Measurements from ENCODE around the gene EML5. TPM values are rescaled to one million over a fixed set of nuclear protein-coding genes. Genes with fewer than 3 reads are reported as not detected.

Gene EML5
- total RNA-seq, 2 experiments from 2014 or later = 2.8 to 3.1 TPM

GRCh38 chr14:88748288-88748687 lies 44.5 kb downstream of the EML5 start:
- intact Hi-C loops (cut with DNase I, micrococcal nuclease) = no loop called here
- POLR2A ChIA-PET = no interaction called here
- no peaks in the 10 kb centered on the region for H3K27me3 ChIP-seq (ENCODE audit: control insufficient read depth in 1 of 2, insufficient read depth in 2 of 2, low read length in 2 of 2)

GRCh38 chr14:88746052-88746451 lies 46.7 kb downstream of the EML5 start:
- peaks cover 4% of the 10 kb centered on the region for H3K36me3 Mint-ChIP-seq (ENCODE audit: low read depth)
- no peaks in the 10 kb centered on the region for H3K9me3 Mint-ChIP-seq
- H3K4me3 ChIP-seq (ENCODE audit: low read length) = no peak overlapping the region
- no peaks in the 10 kb centered on the region for H3K27me3 ChIP-seq (ENCODE audit: control insufficient read depth in 1 of 2, insufficient read depth in 2 of 2, low read length in 2 of 2)
- no peak overlapping the region for H3K27ac ChIP-seq (ENCODE audit: low read depth in 1 of 2, low read length in 2 of 2)
- ATAC-seq (ENCODE audit: poor library complexity) (no peak), DNase-seq (no peak)
- H3K36me3 ChIP-seq (ENCODE audit: insufficient read depth, low read length) = no peaks in the 10 kb centered on the region
- ChIA-PET CTCF (no interaction called here), POLR2A (no interaction called here)
- H3K27me3 Mint-ChIP-seq = no peaks in the 10 kb centered on the region
- no peaks in the 10 kb centered on the region for H3K4me1 ChIP-seq (ENCODE audit: insufficient read depth, low read length)
- no peaks in the 10 kb centered on the region for H3K9me3 ChIP-seq (ENCODE audit: control insufficient read depth in 1 of 2, insufficient read depth in 1 of 2, low read length in 2 of 2)
- H3K27ac Mint-ChIP-seq = no peak overlapping the region
- TF ChIP-seq CTCF (IDR thresholded peaks at IDR 0.05) = no peak
- H3K4me1 Mint-ChIP-seq (ENCODE audit: low read depth) = no peaks in the 10 kb centered on the region
- intact Hi-C loops (cut with DNase I, micrococcal nuclease) = no loop called here
- no peak overlapping the region for H3K4me3 Mint-ChIP-seq

More at GRCh38 chr14:88748288-88748687, 44.5 kb downstream of the EML5 start:
- Mint-ChIP-seq H3K9me3 (no peaks in the 10 kb centered on the region), H3K4me3 (no peak overlapping the region), H3K27ac (no peak overlapping the region), H3K27me3 (no peaks in the 10 kb centered on the region), H3K36me3 (ENCODE audit: low read depth) (peaks cover 3% of the 10 kb centered on the region), H3K4me1 (ENCODE audit: low read depth) (no peaks in the 10 kb centered on the region)
- CTCF ChIA-PET = no interaction called here
- no peak overlapping the region for H3K27ac ChIP-seq (ENCODE audit: low read depth in 1 of 2, low read length in 2 of 2)
- no peak for TF ChIP-seq CTCF (IDR thresholded peaks at IDR 0.05)
- H3K4me3 ChIP-seq (ENCODE audit: low read length) = no peak overlapping the region
- no peaks in the 10 kb centered on the region for H3K4me1 ChIP-seq (ENCODE audit: insufficient read depth, low read length)
- H3K36me3 ChIP-seq (ENCODE audit: insufficient read depth, low read length) = no peaks in the 10 kb centered on the region
- ATAC-seq (ENCODE audit: poor library complexity) = no peak
- H3K9me3 ChIP-seq (ENCODE audit: control insufficient read depth in 1 of 2, insufficient read depth in 1 of 2, low read length in 2 of 2) = no peaks in the 10 kb centered on the region
- no peak for DNase-seq

GRCh38 chr14:88737245-88737644 lies 55.5 kb downstream of the EML5 start:
- Mint-ChIP-seq H3K4me3 (no peak overlapping the region), H3K27me3 (no peaks in the 10 kb centered on the region), H3K36me3 (ENCODE audit: low read depth) (peaks cover 36% of the 10 kb centered on the region), H3K27ac (no peak overlapping the region), H3K4me1 (ENCODE audit: low read depth) (no peaks in the 10 kb centered on the region), H3K9me3 (no peaks in the 10 kb centered on the region)
- intact Hi-C loops (cut with DNase I, micrococcal nuclease) = no loop called here
- no peak overlapping the region for H3K27ac ChIP-seq (ENCODE audit: low read depth in 1 of 2, low read length in 2 of 2)
- DNase-seq (no peak), ATAC-seq (ENCODE audit: poor library complexity) (no peak)
- H3K27me3 ChIP-seq (ENCODE audit: control insufficient read depth in 1 of 2, insufficient read depth in 2 of 2, low read length in 2 of 2) = no peaks in the 10 kb centered on the region
- no peak for TF ChIP-seq CTCF (IDR thresholded peaks at IDR 0.05)
- H3K9me3 ChIP-seq (ENCODE audit: control insufficient read depth in 1 of 2, insufficient read depth in 1 of 2, low read length in 2 of 2) = peaks cover 0 to 4% of the 10 kb centered on the region in 2 experiments
- no peaks in the 10 kb centered on the region for H3K36me3 ChIP-seq (ENCODE audit: insufficient read depth, low read length)
- CTCF ChIA-PET = no interaction called here
- POLR2A ChIA-PET = no interaction called here
- no peak overlapping the region for H3K4me3 ChIP-seq (ENCODE audit: low read length)
- no peaks in the 10 kb centered on the region for H3K4me1 ChIP-seq (ENCODE audit: insufficient read depth, low read length)
